Esophagus squamous epithelium (tissue), 5 donors: ENCODE results near the gene KLHL29. TPM values are rescaled to one million over a fixed set of nuclear protein-coding genes. Genes with fewer than 3 reads are reported as not detected.

Experiments
- DNase-seq: peaks from one replicate; lab custom pipeline; 2025; lab: John Stamatoyannopoulos, UW
- H3K27ac ChIP-seq, 4 donors: fragments of 200-600 bp; sonication (generic); one replicate each; pipeline ENCODE4 v1.5.1; 2016 to 2019; ENCODE audit warnings: mild to moderate bottlenecking in 1 of 4
- H3K27me3 ChIP-seq, 4 donors: fragments of 200-600 bp; sonication (generic); 1 replicate in 3 of 4; 2 replicates in 1 of 4; pipeline versions ENCODE4 v1.5.1 to v1.6.0; 2017 to 2021; ENCODE audit warnings: antibody characterized with exemption in 1 of 4
- H3K36me3 ChIP-seq, 3 donors: fragments of 200-600 bp; sonication (generic); one replicate each; pipeline ENCODE4 v1.5.1; 2016 to 2019
- H3K4me1 ChIP-seq, 3 donors: fragments of 200-600 bp; sonication (generic); one replicate each; pipeline ENCODE4 v1.5.1; 2017 to 2019
- H3K4me3 ChIP-seq, 4 donors: fragments of 200-600 bp; sonication (generic); 1 replicate in 3 of 4; 2 replicates in 1 of 4; pipeline ENCODE4 v1.5.1; 2016 to 2019; ENCODE audit warnings: mild to moderate bottlenecking in 2 of 4, moderate library complexity in 1 of 4
- H3K9me3 ChIP-seq, 3 donors: fragments of 200-600 bp; sonication (generic); one replicate each; pipeline ENCODE4 v1.5.1; 2016 to 2019
- POLR2A ChIP-seq, 4 donors: fragments of 450-650 bp; IDR thresholded peaks; one replicate each; pipeline ENCODE4 v1.6.1; 2017; ENCODE audit warnings: antibody characterized with exemption in 4 of 4, mild to moderate bottlenecking in 4 of 4, moderate library complexity in 3 of 4
- WGBS, 2 donors: methylation state at CpG; one replicate each; pipeline ENCODE4 v1.1.5; 2018; 5-methylcytosine and 5-hydroxymethylcytosine counted together
- intact Hi-C: fragments of 100-400 bp; cut with DNase I; formaldehyde crosslinking; loops from one replicate; pipeline ENCODE4 v1.15.0; 2022
- total RNA-seq, 4 donors: library from RNA; depleted of rRNA; stranded (reverse); fragments of >200 nt; gene quantifications; one replicate each; pipeline ENCODE4 v1.1.0, GENCODE V29; 2016
- TF ChIP-seq, protein P1 (sequence below), 6 experiments: fragments of 450-650 bp in 4 of 6; fragments of 200-600 bp in 2 of 6; sonication (generic) in 2 of 6; IDR thresholded peaks; one replicate each; pipeline ENCODE4 v1.5.1; 2016 to 2019; ENCODE audit warnings: antibody characterized with exemption in 6 of 6, mild to moderate bottlenecking in 4 of 6, moderate library complexity in 4 of 6
- donor health status: DM: yes; HTN: yes; CAD: no.

KLHL29 gene
- total RNA-seq, 4 donors from 2014 or later, result 3.4 to 11.8 (median 5.9) TPM

DNA sequence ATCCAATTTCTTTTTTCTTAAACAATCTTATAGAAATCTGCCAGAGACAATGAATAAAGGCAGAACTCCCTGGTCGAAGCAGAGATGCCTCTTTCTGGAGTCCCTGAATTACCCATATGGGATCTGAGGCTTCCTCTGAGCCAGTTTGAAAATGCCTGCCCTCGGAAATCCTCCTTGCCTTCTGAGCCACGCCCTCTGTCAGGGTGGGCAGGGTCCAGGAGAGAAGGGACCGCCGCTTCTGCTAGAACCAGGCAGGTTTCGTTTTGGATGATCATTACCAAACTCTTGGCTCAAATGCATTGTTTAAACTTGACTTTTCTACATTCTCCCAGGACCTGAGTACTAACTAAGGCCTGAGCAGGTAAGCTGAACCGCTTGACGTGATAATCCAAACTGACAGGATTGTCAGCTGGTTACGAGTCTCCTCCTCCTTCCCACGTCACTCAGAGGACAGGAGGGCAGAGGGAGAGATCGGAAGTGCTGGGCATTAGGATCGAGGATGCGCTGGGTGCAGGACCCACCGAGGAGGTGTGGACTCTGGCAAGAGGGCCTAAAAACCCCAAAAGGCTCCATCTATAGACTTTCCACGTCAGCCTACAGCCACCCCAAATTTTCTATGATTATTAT, 128.4 kb downstream of the KLHL29 start:
- intact Hi-C loops, result no loop called here
- no peak for DNase-seq
- Histone ChIP-seq H3K27me3 (no peaks in the 10 kb centered on the region), H3K4me1 (peaks cover 0 to 35% (median 6%) of the 10 kb centered on the region in 3 donors), H3K36me3 (no peaks in the 10 kb centered on the region), H3K9me3 (no peaks in the 10 kb centered on the region), H3K27ac (peak overlapping the region in 3 of 4 donors; percentile 32 to 62 (median 49)), H3K4me3 (peak overlapping the region in 1 of 4 donors; percentile 24)
- WGBS, 2 donors, result 43 to 60% methylated on average over 10 to 13 of the region's 15 CpGs
- no peak for TF ChIP-seq POLR2A (IDR thresholded peaks at IDR 0.05)
- TF ChIP-seq, protein P1, sequence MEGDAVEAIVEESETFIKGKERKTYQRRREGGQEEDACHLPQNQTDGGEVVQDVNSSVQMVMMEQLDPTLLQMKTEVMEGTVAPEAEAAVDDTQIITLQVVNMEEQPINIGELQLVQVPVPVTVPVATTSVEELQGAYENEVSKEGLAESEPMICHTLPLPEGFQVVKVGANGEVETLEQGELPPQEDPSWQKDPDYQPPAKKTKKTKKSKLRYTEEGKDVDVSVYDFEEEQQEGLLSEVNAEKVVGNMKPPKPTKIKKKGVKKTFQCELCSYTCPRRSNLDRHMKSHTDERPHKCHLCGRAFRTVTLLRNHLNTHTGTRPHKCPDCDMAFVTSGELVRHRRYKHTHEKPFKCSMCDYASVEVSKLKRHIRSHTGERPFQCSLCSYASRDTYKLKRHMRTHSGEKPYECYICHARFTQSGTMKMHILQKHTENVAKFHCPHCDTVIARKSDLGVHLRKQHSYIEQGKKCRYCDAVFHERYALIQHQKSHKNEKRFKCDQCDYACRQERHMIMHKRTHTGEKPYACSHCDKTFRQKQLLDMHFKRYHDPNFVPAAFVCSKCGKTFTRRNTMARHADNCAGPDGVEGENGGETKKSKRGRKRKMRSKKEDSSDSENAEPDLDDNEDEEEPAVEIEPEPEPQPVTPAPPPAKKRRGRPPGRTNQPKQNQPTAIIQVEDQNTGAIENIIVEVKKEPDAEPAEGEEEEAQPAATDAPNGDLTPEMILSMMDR (IDR thresholded peaks at IDR 0.05), result no peak

DNA sequence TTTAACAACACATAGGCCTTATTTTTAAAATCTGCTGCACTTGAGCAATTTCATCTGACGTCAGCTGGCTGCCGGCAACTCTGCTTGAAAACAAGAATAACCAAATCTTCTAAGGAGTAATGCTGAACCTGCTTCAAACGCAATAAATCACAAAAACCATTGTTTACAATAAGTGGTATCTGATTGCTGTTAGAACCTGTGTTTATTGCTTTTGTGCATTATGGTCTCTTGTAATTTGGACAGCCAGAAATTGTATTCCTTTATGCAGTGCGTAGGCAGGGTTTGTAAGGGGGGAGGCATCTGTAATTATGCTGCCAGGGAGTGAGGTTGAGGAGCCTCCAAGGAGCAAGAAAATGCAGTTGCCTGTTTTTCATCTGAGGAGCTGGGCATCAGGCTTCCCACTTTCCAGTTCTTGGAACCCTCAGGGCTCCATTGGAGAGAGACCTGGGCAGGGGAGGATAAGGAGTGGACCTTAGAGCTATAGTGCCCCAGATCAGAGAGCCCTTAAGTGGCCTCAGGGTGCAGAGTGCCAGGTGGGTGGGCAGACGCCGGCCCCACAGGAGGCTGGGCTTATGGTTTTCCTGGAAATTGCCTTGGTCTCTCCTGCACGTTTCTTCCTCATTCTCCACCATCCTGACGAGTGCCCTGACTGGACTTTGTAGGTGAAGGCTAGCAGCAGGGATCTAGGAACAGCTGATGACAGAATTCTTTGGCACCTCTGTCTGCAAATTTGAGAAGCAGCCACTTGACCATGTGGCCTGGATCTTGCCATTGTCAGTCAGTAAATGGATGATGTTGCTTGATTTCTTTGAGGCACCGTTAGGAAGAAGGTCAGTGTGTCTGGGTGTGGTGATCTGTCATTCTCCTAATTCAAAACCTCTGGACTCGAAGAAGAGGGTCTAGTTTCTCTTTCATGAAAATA, 129.2 kb downstream of the KLHL29 start:
- Histone ChIP-seq H3K4me1 (peaks cover 0 to 41% (median 11%) of the 10 kb centered on the region in 3 donors), H3K4me3 (no peak overlapping the region), H3K36me3 (no peaks in the 10 kb centered on the region), H3K9me3 (no peaks in the 10 kb centered on the region), H3K27me3 (no peaks in the 10 kb centered on the region), H3K27ac (peak overlapping the region in 3 of 4 donors; percentile 32 to 62 (median 49))
- intact Hi-C loops, result no loop called here
- no peak for TF ChIP-seq POLR2A (IDR thresholded peaks at IDR 0.05)
- TF ChIP-seq, protein P1 (IDR thresholded peaks at IDR 0.05), result no peak
- no peak for DNase-seq
- WGBS, 2 donors, result 66 to 70% methylated on average over 9 to 10 of the region's 10 CpGs

DNA sequence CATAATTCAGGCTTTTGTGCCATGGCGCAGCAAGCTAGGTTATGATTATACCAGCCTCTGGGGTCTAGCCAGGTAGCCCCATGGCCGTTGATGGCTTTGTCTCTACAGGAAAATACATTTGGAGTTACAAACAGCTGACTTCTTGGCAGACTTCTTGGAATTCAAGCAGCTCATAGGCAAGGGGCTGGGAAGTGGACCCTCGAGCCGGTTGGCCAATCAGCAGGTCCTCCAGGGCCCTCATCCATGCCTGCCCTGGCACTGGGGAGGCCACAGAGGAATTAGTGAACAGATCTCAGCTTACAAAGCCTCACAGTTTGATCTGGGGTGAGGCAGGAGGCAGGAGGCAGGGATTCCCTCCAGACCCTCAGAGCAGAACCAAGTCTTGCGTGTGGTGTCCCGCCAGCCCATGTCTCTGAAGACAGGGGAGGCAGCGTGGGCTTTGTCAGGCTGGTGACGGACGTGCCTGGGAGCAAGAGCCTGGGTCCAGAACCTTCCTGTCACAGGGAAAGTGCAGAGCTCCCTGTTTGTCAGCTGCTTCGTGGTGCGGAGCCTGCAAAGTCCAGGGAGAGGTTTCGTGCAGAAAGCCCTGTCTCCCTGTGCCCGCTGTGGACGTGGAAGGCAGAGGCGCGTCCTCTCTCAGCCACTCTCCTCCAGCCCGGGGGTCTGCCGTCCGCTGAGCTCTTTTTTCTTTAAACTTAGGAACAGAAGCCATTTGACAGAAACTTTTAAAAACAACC, 131.7 kb downstream of the KLHL29 start:
- H3K36me3 ChIP-seq, result no peaks in the 10 kb centered on the region
- H3K27me3 ChIP-seq, result no peaks in the 10 kb centered on the region
- DNase-seq, result no peak
- no peaks in the 10 kb centered on the region for H3K9me3 ChIP-seq
- peaks cover 0 to 44% (median 21%) of the 10 kb centered on the region in 3 donors for H3K4me1 ChIP-seq
- 60 to 88% methylated on average over 2 to 18 of the region's 19 CpGs for WGBS, 2 donors
- intact Hi-C loops, result no loop called here
- H3K4me3 ChIP-seq, result no peak overlapping the region
- TF ChIP-seq, protein P1 (IDR thresholded peaks at IDR 0.05), result no peak
- no peak for TF ChIP-seq POLR2A (IDR thresholded peaks at IDR 0.05)
- H3K27ac ChIP-seq, result no peak overlapping the region

DNA sequence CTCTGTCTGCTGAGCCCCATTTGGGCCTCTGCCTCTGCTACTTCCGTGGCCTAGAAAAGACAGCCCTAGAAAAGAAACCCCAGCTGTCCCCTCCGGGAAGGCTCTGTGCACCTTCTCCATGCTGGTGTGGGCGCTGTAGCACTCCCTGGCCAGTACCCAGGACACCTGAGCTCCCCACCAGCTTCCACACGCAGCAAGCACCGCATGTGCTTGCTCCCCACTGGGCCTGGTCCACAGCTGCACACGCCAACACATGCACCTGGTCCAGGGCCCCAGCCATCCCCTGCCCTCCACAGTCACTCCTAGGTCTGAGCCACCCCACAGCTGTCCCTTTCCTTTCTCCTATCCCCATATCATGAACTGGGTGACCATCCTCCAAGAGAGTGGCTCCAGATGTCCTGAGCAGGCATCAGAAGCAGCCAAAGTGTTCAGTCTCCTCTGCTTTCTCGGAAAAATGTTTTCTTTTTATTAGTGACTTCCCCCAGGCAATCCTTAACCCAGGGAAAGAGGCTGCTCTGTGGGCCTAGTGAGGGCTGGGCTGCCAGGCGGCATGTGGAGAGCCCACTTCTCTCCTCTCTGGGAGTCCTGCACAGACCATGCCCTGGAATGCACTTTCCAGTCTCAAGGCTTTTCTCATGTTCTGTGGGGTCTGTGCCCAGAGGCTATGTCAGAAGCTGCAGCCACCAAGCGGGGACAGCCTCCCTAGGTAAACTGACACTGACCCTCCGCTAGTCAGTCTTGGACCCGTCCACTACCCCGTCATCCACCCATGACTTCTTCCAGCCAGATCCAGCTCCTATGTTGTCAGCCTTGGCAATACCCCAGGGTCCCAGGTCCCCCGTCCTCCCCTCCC, 133.7 kb downstream of the KLHL29 start:
- H3K4me1 ChIP-seq, result peaks cover 0 to 45% (median 26%) of the 10 kb centered on the region in 3 donors
- intact Hi-C loops, result no loop called here
- H3K4me3 ChIP-seq, result no peak overlapping the region
- peak overlapping the region in 2 of 4 donors; percentile 25 to 39 for H3K27ac ChIP-seq
- no peak for TF ChIP-seq POLR2A (IDR thresholded peaks at IDR 0.05)
- TF ChIP-seq, protein P1 (IDR thresholded peaks at IDR 0.05), result no peak
- WGBS, 2 donors, result 73 to 89% methylated on average over 12 of the region's 13 CpGs
- no peaks in the 10 kb centered on the region for H3K36me3 ChIP-seq
- no peaks in the 10 kb centered on the region for H3K9me3 ChIP-seq
- no peaks in the 10 kb centered on the region for H3K27me3 ChIP-seq
- no peak for DNase-seq
